ENCODE data around the gene CD27.
A peak's percentile ranks its signal among the peaks of the same experiment; 100 is the strongest.
"Not testable (repeated sequence)": the region's sequence is repeated elsewhere in the genome, so short reads cannot be mapped to it uniquely, and the experiment has no call there.

Gene CD27

DNA sequence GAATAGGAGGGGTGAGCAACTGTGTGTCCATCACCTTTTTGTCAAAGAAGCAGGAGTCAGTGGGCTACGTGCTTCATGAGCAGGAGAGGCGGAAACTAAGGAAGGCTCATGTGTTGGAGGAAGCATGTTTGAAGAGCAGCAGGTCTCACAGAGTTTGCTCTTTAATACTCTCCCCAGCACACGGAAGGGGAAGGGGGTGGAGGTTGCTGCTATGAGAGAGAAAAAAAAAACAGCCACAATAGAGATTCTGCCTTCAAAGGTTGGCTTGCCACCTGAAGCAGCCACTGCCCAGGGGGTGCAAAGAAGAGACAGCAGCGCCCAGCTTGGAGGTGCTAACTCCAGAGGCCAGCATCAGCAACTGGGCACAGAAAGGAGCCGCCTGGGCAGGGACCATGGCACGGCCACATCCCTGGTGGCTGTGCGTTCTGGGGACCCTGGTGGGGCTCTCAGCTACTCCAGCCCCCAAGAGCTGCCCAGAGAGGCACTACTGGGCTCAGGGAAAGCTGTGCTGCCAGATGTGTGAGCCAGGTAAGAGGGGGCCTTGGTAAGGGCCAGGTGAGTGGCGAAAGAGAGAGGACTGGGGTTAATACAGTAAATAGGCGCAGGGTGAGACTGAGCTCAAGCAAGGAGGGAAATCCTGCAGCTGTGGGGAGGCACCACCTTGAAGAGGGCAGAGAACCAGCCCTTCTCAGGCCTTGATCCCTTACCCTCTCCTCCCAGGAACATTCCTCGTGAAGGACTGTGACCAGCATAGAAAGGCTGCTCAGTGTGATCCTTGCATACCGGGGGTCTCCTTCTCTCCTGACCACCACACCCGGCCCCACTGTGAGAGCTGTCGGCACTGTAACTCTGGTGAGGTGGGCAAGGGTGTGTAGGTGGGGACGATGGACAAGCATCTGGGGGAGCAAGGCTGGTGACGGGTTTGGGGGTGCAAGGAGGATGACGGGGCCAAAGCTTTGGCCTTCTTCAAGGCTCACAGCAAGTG lies at the start of gene CD27:
CD27 (plus strand) TSS at position 252 of the 985 bp plus-strand sequence; CDS start at position 393, 141 bp downstream.
- DNase-seq = no peak

DNA sequence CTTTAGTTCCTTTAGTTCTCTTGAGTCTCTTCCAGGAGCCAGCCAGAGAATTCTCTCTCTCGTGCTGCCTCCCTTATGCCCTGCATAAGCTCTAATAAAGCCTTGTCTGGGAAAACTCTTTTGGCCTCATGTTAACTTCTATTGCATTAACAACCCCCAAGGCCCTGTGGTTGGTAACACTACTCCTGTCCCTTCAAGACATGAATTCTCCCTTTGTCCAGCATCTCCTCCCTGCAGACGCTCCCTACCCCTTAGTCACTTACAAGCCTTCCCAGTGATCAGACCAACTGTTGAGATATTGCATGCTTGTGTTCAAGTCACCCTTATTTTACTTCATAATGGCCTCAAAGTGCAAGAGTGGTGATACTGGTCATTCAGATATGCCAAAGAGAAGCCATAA lies 48.7 kb upstream of the CD27 start:
- DNase-seq = no peak

GRCh38 chr12:6399884-6400644 lies 44.7 kb upstream of the CD27 start:
- DNase-seq = no peak

DNA sequence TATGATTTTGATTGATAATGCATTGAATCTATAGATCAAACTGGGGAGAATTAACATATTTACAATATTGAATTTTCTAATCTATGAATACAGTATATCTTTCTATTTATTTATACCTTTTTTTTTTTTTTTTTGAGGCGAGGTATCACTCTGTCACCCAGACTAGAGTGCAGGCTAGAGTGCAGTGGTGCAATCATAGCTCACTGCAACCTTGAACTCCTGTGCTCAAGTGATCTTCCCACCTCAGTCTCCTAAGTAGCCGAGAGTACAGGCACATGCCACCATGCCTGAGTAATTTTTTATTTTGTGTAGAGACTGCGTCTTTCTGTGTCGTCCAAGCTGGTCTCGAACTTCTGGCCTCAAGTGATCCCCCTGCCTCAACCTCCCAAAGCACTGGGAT lies 40.4 kb upstream of the CD27 start:
- no peak for DNase-seq

DNA sequence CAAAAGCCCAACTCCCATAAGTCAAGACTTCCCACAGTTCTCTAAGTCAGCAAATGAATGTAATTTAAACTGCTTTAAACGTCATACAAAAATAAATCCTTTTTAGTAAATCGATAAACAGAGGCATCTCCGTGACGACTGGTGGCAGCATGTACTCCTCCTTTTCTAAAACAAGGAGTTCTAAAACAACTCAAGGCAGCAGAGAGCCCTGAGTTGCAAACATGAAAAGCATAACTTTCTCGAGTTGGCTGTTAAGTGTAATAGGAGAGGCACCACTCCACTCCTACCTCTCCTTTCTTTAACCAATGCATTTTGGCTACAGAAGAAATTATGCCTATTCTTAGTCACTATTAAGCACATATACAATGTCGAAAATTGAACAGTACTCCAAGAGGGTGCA lies 38.8 kb upstream of the CD27 start:
- no peak for DNase-seq

GRCh38 chr12:6407236-6407954 lies 37.4 kb upstream of the CD27 start:
- DNase-seq = no peak

DNA sequence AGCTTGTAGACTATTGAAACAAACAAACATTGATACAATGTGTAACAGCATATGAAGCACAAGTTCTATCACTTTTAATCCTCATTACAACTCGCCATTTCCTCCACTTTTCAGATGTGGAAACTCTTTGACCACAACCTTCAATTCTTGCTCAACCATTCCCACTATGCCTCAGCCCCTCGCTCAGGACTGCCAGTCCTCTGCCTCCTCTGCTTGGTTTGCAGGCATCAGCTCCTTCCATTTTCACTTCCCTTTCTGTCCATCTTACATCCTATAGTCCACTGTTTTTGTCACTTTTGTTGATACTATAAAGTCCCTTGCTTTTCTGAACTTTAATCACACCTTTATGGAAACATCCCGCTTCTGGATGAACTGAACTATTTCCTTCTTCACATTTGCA lies 28.2 kb upstream of the CD27 start:
- no peak for DNase-seq

DNA sequence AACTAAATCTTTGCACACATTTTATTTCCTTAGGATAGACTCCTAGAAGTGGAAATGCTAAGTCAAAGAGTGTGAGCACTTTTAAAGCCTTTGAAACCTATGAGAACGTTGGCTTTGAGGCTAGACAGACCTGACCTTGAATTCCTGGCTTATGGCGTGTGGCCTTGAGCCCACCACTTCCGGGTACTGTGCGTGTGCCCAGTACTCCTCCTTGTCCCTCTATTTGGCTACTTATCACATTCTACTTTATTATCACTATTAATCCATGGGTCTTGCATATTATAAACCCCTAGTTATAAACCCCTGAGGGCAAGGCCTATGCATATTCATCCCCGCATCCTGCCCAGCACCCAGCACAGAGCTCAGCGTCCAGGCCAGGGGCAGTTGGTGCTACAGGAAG lies 26.0 kb upstream of the CD27 start:
- DNase-seq = no peak

DNA sequence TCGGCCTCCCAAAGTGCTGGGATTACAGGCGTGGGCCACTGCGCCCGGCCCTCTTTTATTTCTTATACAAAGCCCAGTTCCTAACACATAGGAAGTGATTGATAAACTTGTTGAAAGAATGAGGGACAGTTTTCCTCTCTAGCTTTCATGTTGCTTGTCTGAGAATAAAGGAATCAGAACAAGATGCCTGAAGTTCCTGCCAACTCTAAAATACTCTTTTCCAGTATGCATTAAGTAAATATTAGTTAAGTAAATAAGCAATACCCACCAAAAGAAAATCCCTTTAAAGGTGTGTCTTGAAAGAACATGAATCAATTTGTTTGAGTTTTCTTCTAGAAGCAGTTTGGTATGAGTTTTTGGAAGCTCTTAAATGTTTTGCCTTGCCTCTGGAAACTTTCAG lies 24.4 kb upstream of the CD27 start:
- no peak for DNase-seq

DNA sequence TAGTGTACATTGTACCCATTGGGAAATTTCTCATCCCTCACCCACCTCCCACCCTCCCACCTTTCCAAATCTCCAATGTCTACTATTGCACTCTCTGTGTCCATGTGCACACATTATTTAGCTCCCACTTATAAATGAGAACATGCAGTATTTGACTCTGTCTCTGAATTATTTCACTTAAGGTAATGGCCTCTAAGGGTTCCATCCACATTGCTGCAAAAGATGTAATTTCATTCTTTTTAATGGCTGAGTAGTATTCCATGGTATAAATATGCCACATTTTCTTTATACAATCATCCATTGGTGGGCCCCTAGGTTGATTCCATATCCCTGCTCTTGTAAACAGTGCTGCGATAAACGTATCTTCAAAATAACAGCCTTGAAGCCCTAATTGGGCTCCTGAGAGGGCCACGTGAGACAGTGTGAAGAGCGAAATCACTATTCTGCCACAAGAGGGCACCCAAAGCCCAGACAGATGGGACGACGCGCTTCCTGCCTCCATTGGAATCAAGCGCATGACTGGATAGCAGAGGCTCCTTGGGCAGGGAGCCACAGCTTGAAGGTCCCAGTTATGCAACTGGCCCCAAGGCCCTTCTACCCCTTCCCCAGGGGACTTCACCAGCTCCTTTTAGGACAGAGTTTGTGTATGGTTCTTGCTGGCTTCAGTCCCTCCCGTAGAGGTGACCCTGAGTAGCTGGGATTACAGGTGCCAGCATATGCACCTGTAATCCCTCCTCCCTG lies 21.3 kb upstream of the CD27 start:
- DNase-seq = peak; percentile 25

GRCh38 chr12:6424008-6424347 lies 20.8 kb upstream of the CD27 start:
- DNase-seq = no peak

DNA sequence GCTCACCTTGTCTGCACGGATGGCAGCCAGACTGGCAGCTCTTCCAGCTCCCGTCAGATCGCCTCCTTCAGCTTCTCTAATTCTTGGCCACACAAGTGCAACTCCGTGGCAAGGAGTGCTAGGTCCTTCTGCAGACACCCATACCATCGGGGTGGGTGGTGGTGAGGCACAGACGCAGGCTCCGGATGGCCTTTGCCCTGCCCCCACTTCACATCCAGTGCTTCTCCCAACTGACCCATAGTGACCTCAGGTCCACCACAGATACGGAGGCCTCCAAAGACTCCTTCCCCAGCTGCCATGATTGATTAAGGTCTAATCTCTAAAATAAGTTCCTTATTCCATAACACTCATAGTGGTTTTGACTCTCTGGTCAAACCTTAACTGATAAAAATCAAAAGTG lies 19.9 kb upstream of the CD27 start:
- DNase-seq = no peak

DNA sequence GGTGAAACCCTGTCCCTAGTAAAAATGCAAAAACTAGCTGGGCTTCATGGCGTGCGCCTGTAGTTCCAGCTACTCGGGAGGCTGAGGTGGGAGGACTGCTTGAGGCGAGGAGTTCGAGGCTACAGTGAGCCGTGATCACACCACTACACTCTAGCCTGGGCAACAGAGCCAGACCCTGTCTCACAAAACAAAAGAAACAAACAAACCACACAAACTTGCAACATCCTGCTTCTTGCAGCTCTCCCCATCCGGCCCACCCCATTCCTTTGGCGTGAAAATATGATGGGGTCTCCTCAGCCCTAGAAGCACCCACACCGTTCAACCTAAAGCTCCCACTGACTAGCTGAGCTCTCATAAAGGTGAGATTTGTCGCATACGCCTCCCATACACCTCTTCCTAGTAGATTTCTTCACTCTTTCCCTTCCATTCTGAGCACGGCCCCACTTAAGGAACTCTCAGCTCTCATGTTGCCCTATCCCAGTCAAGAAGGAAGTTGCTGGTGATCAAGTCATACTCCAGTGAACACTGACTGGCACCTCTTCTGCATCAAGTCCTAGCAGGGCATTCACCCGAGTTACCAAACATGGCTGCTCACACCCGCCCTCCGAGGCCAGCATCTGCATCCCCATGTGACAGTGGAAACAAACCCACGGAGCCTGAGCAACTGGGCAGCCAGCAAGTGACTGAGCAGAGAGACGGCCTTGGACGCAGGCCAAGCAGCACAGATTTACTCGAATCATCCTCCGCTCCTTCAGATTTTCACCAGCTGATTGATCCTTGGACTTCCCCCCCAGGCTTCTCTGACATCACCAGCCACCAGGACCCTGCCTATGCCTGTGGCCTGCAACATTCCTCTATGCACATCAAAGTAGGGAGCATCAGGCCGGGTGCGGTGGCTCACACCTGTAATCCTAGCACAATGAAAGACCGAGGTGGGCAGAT lies 18.9 kb upstream of the CD27 start:
- DNase-seq = no peak

GRCh38 chr12:6426882-6427671 lies 17.7 kb upstream of the CD27 start:
- peak; percentile 34 for DNase-seq

DNA sequence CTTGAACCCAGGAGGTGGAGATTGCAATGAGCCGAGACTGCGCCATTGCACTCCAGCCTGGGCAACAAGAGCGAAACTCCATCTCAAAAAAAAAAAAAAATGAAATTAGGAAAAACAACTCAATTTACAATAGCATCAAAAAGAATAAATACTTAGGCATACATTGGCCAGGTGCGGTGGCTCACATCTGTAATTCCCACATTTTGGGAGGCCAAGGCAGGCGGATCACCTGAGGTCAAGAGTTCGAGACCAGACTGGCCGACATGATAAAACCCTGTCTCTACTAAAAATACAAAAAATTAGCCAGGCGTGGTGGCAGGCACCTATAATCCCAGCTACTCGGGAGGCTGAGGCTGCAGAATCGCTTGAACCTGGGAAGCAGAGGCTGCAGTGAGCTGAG lies 17.0 kb upstream of the CD27 start:
- not testable (repeated sequence) for DNase-seq

GRCh38 chr12:6428326-6428725 lies 16.4 kb upstream of the CD27 start:
- no peak for DNase-seq

- DNase-seq = peak; percentile 67
Observed at GRCh38 chr12:6430124-6430989, 14.4 kb upstream of the CD27 start.

GRCh38 chr12:6432991-6433390 lies 11.8 kb upstream of the CD27 start:
- DNase-seq = no peak

Data from GOT3 (cell line).